A673 (cell line): Measurements from ENCODE around the gene KRR1. TPM values are rescaled to one million over a fixed set of nuclear protein-coding genes. Genes with fewer than 3 reads are reported as not detected.
"Not testable (repeated sequence)": the region's sequence is repeated elsewhere in the genome, so short reads cannot be mapped to it uniquely, and the experiment has no call there.

Source experiments
- BruUV-seq: library from RNA; stranded (reverse); fragments of 400-500 nt; replicated peaks from 2 replicates; lab custom pipeline; 2021; lab: Mats Ljungman, UMichigan
- CTCF ChIA-PET: fragments of 300-600 bp; sonication (Branson Sonifier 250); formaldehyde crosslinking; loops from one replicate; lab custom pipeline; 2022; ENCODE audit warnings: antibody characterized with exemption; lab: Charles Lee
- POLR2A ChIA-PET: fragments of 300-600 bp; sonication (Branson Sonifier 250); formaldehyde crosslinking; loops from one replicate; lab custom pipeline; 2022; ENCODE audit warnings: antibody characterized with exemption; ENCODE audit not compliant: low non-redundant PET; lab: Charles Lee
- DNase-seq: peaks from one replicate; pipeline ENCODE4 v3.0.0-alpha.2; 2015; ENCODE audit warnings: low spot score
- H3K27ac ChIP-seq: fragments of 200-600 bp; sonication (generic); 2 replicates; pipeline ENCODE4 v1.5.1; 2016; ENCODE audit warnings: mixed run types, low read depth, mild to moderate bottlenecking, mixed read lengths, antibody characterized with exemption, low read length; ENCODE audit not compliant: poor library complexity, severe bottlenecking
- H3K27me3 ChIP-seq: fragments of 200-600 bp; sonication (generic); replicated peaks from 2 replicates; pipeline ENCODE4 v1.6.1; 2017; ENCODE audit warnings: mixed run types, low read depth, mild to moderate bottlenecking, mixed read lengths, antibody characterized with exemption, low read length; ENCODE audit not compliant: insufficient read depth, poor library complexity
- H3K36me3 ChIP-seq: fragments of 200-600 bp; sonication (generic); 2 replicates; pipeline ENCODE4 v1.6.1; 2016; ENCODE audit warnings: mixed run types, mild to moderate bottlenecking, mixed read lengths, antibody characterized with exemption, low read length; ENCODE audit not compliant: insufficient read depth, poor library complexity, severe bottlenecking
- H3K4me1 ChIP-seq: fragments of 200-600 bp; sonication (generic); 2 replicates; pipeline ENCODE4 v1.6.1; 2017; ENCODE audit warnings: mixed run types, mild to moderate bottlenecking, mixed read lengths, antibody characterized with exemption, low read length; ENCODE audit not compliant: insufficient read depth, poor library complexity, severe bottlenecking
- H3K4me3 ChIP-seq: fragments of 200-600 bp; sonication (generic); 2 replicates; pipeline ENCODE4 v1.5.1; 2016; ENCODE audit warnings: low read depth, mixed run types, mild to moderate bottlenecking, mixed read lengths, low read length; ENCODE audit not compliant: poor library complexity, severe bottlenecking
- H3K9me3 ChIP-seq: fragments of 200-600 bp; sonication (generic); 2 replicates; pipeline ENCODE4 v1.6.1; 2016; ENCODE audit warnings: mixed run types, low read depth, mild to moderate bottlenecking, mixed read lengths, antibody characterized with exemption, low read length; ENCODE audit not compliant: poor library complexity, severe bottlenecking
- intact Hi-C: fragments of 100-400 bp; cut with micrococcal nuclease; formaldehyde crosslinking; loops from one replicate; pipeline ENCODE4 v1.10.0; 2022; ENCODE audit not compliant: unreplicated experiment
- total RNA-seq: library from RNA; stranded (reverse); gene quantifications from 2 replicates; pipeline ENCODE4 v1.2.3, GENCODE V29; 2021

KRR1 gene
- total RNA-seq, 1 experiment from 2014 or later: 85.9 TPM

DNA sequence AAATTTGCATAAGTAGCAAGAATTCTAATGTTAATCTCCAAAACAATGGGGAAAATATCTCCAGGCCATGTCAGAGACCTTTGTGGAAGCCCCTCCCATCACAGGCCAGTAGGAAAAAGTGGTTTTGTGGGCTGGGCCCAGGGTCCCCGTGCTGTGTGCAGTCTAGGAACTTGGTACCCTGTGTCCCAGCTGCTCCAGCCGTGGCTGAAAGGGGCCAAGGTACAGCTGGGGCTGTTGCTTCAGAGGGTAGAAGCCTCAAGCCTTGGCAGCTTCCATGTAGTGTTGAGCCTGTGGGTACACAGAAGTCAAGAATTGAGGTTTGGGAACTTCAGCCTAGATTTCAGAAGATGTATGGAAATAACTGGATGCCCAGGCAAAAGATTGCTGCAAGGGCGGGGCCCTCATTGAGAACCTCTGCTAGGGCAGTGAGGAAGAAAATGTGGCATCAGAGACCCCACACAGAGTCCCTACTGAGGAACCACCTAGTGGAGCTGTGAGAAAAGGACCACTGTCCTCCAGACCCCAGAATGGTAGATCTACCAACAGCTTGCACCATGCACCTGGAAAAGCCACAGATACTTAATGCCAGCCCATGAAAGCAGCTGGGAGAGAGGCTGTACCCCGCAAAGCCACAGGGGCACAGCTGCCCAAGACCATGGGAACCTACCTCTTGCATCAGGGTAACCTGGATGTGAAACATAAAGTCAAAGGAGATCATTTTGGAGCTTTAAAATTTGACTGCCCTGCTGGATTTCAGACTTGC is 69.5 kb downstream of the KRR1 start:
- H3K27ac ChIP-seq, POLR2A ChIA-PET, BruUV-seq, H3K4me3 ChIP-seq, H3K9me3 ChIP-seq, H3K27me3 ChIP-seq, CTCF ChIA-PET, DNase-seq, H3K4me1 ChIP-seq, intact Hi-C loops, H3K36me3 ChIP-seq: not testable (repeated sequence)

Other genes with a start within 250 kb of the KRR1 start
- 10.4 and 13.2 TPM in 2 replicates for gene CAPS2, start 181.3 kb downstream of the KRR1 start, total RNA-seq
- not detected in 2 replicates for gene GLIPR1L1, start 176.9 kb downstream of the KRR1 start, total RNA-seq
- 0.28 TPM in 1 of 2 replicates, not detected in the other for gene GLIPR1L2, start 120.5 kb downstream of the KRR1 start, total RNA-seq
- gene GLIPR1, start 30.9 kb downstream of the KRR1 start, total RNA-seq: 11.3 and 19.7 TPM in 2 replicates